ENCODE results near the gene C2CD4A.

DNA sequence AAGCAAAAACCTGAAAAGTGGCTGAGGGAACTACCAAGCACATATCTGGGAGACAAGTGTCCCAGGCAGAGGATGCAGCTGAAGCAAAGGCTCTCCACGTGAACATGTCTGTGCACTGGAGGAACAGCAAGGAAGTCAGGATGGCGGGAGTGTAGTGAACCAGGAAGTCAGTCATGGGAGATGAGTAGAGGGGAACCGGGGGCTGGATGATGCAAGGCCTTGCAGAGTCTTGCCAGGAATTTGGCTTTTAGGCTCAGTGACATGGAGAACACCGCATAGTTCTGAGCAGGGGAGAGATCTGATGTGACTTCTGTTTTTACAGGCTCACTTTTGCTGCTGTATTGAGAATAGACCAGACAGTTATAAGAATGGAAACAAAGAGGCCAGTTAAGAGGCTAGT lies 19.0 kb downstream of the C2CD4A start:
- no peak for TF ChIP-seq CTCF (IDR thresholded peaks at IDR 0.05)
- TF ChIP-seq ZFX (IDR thresholded peaks at IDR 0.05; ENCODE audit: borderline replicate concordance), result no peak
